Prostate gland (tissue), 2 donors: ENCODE results near the gene ZGPAT. TPM values are rescaled to one million over a fixed set of nuclear protein-coding genes. Genes with fewer than 3 reads are reported as not detected.

Source experiments
- DNase-seq: peaks from one replicate; pipeline ENCODE4 v3.0.0-alpha.2; 2019; ENCODE audit warnings: low spot score
- H3K27ac ChIP-seq, 2 donors: fragments of 200-600 bp; sonication (generic); 2 replicates each; pipeline ENCODE4 v1.5.1; 2017 to 2019
- H3K27me3 ChIP-seq: fragments of 200-600 bp; sonication (generic); replicated peaks from 2 replicates; pipeline ENCODE4 v1.5.1; 2019; ENCODE audit not compliant: insufficient read depth
- H3K36me3 ChIP-seq, 2 donors: fragments of 200-600 bp; sonication (generic); 1 replicate in 1 of 2; 2 replicates in 1 of 2; pipeline versions ENCODE4 v1.5.1 to v1.8.1; 2017 to 2019
- H3K4me1 ChIP-seq: fragments of 200-600 bp; sonication (generic); replicated peaks from 2 replicates; pipeline ENCODE4 v1.5.1; 2019
- H3K4me3 ChIP-seq, 2 donors: fragments of 200-600 bp; sonication (generic); 2 replicates each; pipeline ENCODE4 v1.5.1; 2017 to 2019
- H3K9me3 ChIP-seq: fragments of 200-600 bp; sonication (generic); 2 replicates; pipeline ENCODE4 v1.5.1; 2017
- CTCF ChIP-seq, 4 experiments: fragments of 200-600 bp in 2 of 4; fragments of 450-650 bp in 2 of 4; sonication (generic) in 2 of 4; IDR thresholded peaks; 1 replicate in 3 of 4; 2 replicates in 1 of 4; pipeline ENCODE4 v1.5.1; 2016 to 2019; ENCODE audit warnings: antibody characterized with exemption in 4 of 4, mild to moderate bottlenecking in 2 of 4, moderate library complexity in 2 of 4
- POLR2A ChIP-seq: fragments of 450-650 bp; IDR thresholded peaks from one replicate; pipeline ENCODE4 v1.6.1; 2016; ENCODE audit warnings: antibody characterized with exemption, mild to moderate bottlenecking
- POLR2AphosphoS5 ChIP-seq: sonication (generic); formaldehyde crosslinking; IDR thresholded peaks from one replicate; pipeline ENCODE4 v1.6.1; 2017; ENCODE audit warnings: antibody characterized with exemption
- WGBS: methylation state at CpG from one replicate; pipeline ENCODE4 v1.1.5; 2018; 5-methylcytosine and 5-hydroxymethylcytosine counted together
- intact Hi-C: fragments of 100-400 bp; cut with DNase I; formaldehyde crosslinking; loops from one replicate; pipeline ENCODE4 v1.14.2; 2022
- total RNA-seq, 2 donors: library from RNA; depleted of rRNA; stranded (reverse); fragments of >200 nt; gene quantifications; one replicate each; pipeline ENCODE4 v1.1.0, GENCODE V29; 2016

The ZGPAT gene
- total RNA-seq, 2 donors from 2014 or later, result 29.3 to 55.5 TPM

DNA sequence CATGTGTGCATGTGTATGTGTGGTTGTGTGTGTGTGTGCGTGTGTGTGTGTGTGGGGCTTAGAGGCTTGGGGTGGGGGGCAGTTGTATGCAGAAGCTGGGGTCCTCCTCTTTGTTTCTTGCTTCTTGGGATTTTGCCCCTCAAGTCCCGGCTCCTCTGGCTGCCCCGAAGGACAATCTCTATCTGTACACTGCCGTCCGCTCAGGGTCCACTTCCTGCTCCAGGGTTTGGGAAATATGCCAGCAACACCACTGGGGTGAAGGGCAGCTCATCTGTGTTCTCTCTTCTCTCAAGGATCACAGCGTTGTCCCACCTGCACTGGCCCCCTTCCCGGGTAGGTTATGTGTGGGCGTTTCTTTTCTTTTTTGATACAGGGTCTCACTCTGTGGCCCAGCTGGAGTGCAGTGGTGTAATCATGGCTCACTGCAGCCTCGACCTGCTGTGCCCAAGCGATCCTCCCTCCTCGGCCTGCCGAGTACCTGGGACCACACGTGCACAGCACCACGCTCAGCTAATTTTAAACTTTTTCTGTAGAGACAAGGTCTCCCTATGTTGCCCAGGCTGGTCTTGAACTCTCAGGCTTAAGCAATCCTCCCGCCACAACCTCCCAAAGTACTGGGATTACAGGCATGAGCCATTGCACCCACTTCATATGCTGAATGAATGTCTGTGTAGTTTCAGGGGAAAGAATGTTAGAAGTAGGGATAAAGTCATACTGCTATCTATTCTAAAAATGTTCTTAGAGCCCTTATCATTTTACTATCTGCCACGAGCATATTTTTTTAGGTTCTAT, 57.4 kb downstream of the ZGPAT start:
- Histone ChIP-seq H3K9me3 (no peaks in the 10 kb centered on the region), H3K36me3 (no peaks in the 10 kb centered on the region), H3K4me1 (no peaks in the 10 kb centered on the region), H3K27ac (no peak overlapping the region), H3K4me3 (no peak overlapping the region), H3K27me3 (no peaks in the 10 kb centered on the region)
- no peak for TF ChIP-seq POLR2AphosphoS5
- no peak for TF ChIP-seq CTCF (IDR thresholded peaks at IDR 0.05)
- TF ChIP-seq POLR2A, result no peak
- intact Hi-C loops, result no loop called here
- no peak for DNase-seq
- 85% methylated on average over 16 of the region's 16 CpGs for WGBS

DNA sequence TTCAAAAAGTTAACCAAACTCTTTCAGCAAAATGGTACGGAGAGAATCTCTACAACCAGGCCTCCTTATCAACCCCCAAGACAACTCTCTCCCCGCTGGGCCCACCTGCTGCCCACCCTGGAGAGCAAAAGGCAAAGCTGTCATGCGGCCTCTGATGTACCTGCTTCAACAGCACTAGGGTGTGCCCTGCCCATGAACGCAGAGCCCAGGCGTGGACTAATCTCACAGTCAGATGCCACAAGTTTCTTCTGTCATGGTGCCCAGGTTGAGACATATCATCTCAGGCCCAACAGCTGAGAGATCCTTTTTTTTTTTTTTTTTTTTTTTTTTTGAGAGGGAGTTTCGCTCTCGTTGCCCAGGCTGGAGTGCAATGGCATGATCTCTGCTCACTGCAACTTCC, 58.1 kb downstream of the ZGPAT start:
- H3K9me3 ChIP-seq, result no peaks in the 10 kb centered on the region
- no peak for DNase-seq
- H3K4me1 ChIP-seq, result no peaks in the 10 kb centered on the region
- no peak overlapping the region for H3K4me3 ChIP-seq
- TF ChIP-seq POLR2A (no peak), CTCF (IDR thresholded peaks at IDR 0.05) (no peak), POLR2AphosphoS5 (no peak)
- WGBS, result 94% methylated on average over 7 of the region's 7 CpGs
- no peaks in the 10 kb centered on the region for H3K27me3 ChIP-seq
- intact Hi-C loops, result no loop called here
- H3K36me3 ChIP-seq, result no peaks in the 10 kb centered on the region
- no peak overlapping the region for H3K27ac ChIP-seq

GRCh38 chr20:63766695-63767426, 59.0 kb downstream of the ZGPAT start:
- intact Hi-C loops, result no loop called here
- Histone ChIP-seq H3K4me1 (no peaks in the 10 kb centered on the region), H3K27ac (no peak overlapping the region), H3K4me3 (no peak overlapping the region), H3K27me3 (no peaks in the 10 kb centered on the region), H3K36me3 (no peaks in the 10 kb centered on the region), H3K9me3 (no peaks in the 10 kb centered on the region)
- DNase-seq, result no peak
- TF ChIP-seq CTCF (IDR thresholded peaks at IDR 0.05) (no peak), POLR2A (no peak), POLR2AphosphoS5 (no peak)
- 94% methylated on average over 38 of the region's 38 CpGs for WGBS

DNA sequence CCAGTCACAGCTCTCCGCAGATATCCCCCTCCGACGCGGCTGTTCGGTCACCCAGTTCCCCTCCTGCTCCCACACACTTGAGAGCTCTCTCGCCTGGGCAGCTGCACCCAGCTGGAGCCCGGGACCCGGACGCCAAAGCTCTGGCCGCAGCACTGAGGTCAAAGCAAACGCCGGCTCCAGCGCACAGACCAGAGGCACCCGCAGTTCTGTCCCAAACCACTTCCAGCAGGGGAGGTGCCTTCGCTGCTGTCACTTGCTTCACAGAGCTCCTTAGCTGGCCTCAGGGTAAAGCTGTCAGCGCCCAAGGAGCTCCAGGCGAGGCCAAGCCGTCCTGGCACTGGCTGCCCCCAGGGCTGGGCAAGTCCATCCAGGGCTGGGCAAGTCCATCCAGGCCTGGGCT, 59.6 kb downstream of the ZGPAT start:
- Histone ChIP-seq H3K4me3 (no peak overlapping the region), H3K36me3 (no peaks in the 10 kb centered on the region), H3K4me1 (no peaks in the 10 kb centered on the region), H3K27ac (no peak overlapping the region), H3K9me3 (no peaks in the 10 kb centered on the region), H3K27me3 (no peaks in the 10 kb centered on the region)
- no peak for DNase-seq
- WGBS, result 84% methylated on average over 18 of the region's 18 CpGs
- intact Hi-C loops, result no loop called here
- TF ChIP-seq POLR2A, result no peak
- no peak for TF ChIP-seq CTCF (IDR thresholded peaks at IDR 0.05)
- TF ChIP-seq POLR2AphosphoS5, result no peak

DNA sequence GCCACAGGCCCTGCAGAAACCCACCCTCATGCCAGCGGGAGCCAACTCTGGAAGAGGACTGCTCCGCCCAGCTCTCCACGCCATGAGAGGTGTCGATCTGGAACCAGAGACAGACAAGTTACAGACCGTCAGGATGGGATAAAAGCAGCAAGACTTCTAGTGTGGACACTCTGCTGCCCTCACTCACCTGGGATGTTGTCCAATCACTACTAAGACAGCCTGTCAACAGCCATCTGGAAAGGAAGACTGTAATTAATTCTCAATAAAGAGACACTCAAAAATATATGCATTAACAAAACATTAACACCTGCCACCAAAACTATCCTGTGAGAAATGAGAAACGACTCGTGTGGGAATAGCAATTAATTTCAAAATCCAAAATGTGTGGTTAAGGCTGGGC, 60.0 kb downstream of the ZGPAT start:
- Histone ChIP-seq H3K36me3 (no peaks in the 10 kb centered on the region), H3K27ac (no peak overlapping the region), H3K9me3 (no peaks in the 10 kb centered on the region), H3K4me1 (no peaks in the 10 kb centered on the region), H3K4me3 (no peak overlapping the region), H3K27me3 (no peaks in the 10 kb centered on the region)
- no peak for TF ChIP-seq CTCF (IDR thresholded peaks at IDR 0.05)
- TF ChIP-seq POLR2A, result no peak
- no peak for TF ChIP-seq POLR2AphosphoS5
- intact Hi-C loops, result no loop called here
- 78% methylated on average over 7 of the region's 7 CpGs for whole genome bisulfite sequencing
- DNase-seq, result no peak
